VCaP (cell line): Measurements from ENCODE around the gene FARP2.

Experiments
- H3K27ac ChIP-seq: fragments of 450-650 bp; 2 replicates; pipeline ENCODE4 v1.5.1; 2017
- TF ChIP-seq, protein P1 (sequence below): fragments of 450-650 bp; conservative IDR thresholded peaks from 2 replicates; pipeline ENCODE4 v1.5.1; 2017; ENCODE audit warnings: mild to moderate bottlenecking, moderate library complexity

The FARP2 gene

DNA sequence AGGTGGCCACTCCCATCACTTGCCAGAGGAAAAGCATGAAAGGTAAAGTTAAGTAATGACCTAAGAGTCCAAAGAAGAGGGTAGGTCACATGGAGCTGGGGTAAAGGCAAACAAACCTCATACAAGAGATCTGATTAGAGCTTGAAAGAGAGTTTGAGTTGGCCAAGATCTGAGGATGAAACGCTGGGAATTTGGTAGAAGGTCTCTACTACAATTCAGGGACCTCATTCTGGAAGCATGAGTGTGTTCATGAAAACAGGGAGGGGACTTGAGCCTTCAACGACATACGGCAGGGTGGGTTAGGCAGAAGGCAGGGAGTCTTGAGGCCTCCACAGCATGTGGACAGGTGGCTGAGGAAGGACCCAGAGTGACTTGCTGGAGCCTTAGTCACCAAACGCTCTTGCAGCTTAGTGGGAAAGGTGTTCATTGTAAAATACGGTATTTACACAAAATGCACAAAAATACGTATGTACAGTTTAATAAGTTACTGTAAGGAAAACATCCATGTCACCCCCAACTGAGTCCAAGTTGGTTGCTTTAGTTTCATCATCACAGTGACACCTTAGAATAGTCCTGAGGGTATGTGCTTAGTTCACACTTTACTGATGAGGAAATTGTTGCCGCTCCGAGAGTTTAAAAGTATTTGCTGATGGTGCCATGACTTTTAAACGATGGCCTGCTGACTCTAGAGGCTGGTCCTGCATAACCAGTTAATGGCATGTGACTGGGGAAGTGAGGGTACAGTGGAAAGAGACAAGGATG lies 5.0 kb upstream of the FARP2 start:
- peak overlapping the region; percentile 85 for H3K27ac ChIP-seq
- TF ChIP-seq, protein P1, sequence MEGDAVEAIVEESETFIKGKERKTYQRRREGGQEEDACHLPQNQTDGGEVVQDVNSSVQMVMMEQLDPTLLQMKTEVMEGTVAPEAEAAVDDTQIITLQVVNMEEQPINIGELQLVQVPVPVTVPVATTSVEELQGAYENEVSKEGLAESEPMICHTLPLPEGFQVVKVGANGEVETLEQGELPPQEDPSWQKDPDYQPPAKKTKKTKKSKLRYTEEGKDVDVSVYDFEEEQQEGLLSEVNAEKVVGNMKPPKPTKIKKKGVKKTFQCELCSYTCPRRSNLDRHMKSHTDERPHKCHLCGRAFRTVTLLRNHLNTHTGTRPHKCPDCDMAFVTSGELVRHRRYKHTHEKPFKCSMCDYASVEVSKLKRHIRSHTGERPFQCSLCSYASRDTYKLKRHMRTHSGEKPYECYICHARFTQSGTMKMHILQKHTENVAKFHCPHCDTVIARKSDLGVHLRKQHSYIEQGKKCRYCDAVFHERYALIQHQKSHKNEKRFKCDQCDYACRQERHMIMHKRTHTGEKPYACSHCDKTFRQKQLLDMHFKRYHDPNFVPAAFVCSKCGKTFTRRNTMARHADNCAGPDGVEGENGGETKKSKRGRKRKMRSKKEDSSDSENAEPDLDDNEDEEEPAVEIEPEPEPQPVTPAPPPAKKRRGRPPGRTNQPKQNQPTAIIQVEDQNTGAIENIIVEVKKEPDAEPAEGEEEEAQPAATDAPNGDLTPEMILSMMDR: no peak

DNA sequence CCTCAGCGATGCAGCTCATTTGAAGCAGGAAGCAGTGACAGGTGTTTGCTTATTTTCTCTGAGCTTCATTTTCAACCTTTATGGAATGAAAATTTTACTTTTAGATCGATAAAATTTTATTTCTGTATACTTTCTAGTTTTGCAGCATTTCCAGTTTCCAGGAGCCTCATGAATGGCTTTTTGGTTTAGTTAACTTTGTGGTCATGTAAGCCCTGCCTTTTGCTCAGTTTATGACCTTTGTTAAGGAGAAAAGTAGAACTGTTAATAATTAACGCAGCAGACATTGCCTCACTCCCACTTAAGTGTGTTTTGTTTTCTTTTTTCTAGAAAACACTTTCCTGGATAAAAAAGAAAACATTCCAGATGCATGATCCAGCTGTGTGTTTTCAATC lies 4.4 kb upstream of the FARP2 start:
- TF ChIP-seq, protein P1: no peak
- H3K27ac ChIP-seq: peak overlapping the region; percentile 85

DNA sequence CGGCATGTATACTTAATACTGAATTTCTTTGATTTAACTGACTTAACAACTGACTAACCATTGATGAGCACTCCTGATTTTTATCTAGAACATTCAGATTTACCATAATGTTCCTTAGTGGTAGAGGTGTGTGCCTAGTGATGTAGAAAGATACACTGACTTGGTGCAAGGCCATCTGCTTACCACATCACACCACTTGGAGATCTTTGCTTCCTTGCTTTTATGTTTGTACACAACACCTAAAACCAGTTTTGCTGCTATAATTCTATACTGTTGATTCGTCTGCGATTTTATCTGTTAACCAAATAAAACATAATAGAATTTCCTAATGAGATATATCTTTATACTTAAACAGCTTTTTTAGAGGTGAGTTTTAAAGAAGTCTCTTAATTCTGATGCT lies 3.9 kb upstream of the FARP2 start:
- TF ChIP-seq, protein P1: no peak

DNA sequence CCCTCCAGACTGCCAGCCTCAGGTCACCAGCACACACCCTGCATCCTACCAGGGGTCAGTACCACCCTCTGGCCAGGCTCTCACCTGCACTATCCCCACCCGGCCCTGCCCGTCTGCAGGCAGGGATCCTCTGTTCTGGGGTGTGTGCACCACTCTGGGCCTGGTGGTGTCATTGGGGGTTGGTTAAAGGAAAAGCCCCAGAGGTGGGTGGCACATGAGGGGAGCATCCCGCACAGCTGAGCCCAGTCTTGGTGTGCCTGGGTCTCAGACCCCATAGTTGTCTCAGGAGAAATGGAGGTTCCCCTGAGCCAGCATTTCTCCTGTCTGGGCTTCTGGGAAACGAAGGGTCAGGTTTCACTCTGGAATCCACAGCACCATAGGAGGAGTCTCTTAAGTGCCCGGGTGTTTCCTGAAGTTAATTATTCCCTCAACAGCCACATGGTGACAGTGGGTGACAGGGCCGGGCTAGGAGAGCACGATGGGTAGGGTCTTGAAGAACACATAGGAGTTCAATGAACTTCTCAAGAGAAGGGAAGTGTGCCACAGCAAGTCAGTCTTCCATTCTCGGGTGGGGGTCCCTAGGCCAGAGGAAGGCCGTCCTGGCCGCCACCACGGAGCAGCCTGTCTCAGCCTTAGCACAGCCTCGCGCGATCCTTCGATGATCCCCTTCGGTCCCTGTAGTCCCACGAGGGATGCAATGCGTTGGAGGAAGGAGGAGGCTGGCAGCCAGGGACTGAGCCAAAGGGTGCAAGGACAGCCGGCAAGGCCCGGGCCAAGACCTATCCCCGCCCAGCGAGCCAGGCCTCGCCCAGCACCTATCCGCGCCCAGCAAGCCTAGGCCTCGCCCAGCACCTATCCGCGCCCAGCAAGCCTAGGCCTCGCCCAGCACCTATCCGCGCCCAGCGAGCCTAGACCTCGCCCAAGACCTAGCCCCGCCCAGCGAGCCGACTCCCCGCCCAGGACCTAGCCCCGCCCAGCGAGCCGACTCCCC lies 1.1 kb upstream of the FARP2 start:
- TF ChIP-seq, protein P1: no peak
- H3K27ac ChIP-seq: peak overlapping the region; percentile 85

More for the DNA sequence above, 3.9 kb upstream of the FARP2 start:
- peak overlapping the region; percentile 85 for H3K27ac ChIP-seq

DNA sequence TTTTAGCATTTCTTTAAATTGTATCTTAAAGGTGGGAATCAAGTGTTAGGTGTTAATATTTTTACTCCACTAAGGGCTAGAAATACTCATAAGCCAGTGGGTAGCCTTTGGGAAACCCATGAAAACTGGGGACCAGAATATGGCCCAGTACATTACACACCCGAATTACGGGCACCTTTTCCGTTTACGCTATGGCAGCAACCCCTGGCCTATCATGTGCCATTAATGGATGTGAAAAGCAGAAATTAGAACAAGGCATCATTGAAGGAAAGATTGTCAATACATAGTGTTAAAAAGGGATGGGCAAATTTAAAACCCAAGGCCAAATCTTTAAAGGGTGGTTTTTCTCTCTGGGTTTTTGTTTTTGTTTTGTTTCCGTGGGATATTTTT lies 781 bp downstream of the FARP2 start:
- TF ChIP-seq, protein P1: no peak
- H3K27ac ChIP-seq: peak overlapping the region; percentile 81

DNA sequence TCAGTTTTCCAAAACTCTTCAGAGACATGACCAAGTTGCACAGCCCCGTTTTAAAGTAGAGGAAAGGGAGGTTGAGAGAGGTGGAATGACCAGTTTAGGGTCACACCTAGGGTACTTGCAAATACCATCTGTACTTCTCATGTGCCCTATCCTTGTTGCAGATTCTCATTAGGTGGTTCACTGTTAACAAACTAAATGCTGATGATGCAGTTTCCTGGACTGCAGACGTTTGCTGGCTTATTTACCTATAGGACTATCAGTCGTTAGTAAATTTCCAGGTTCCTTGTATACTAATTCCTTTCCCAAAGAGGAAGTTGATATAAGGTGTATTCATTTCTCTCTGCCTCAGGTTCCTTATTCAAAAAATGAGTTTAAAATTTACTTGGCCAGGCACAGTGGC lies 1.4 kb downstream of the FARP2 start:
- TF ChIP-seq, protein P1: no peak
- peak overlapping the region; percentile 81 for H3K27ac ChIP-seq

DNA sequence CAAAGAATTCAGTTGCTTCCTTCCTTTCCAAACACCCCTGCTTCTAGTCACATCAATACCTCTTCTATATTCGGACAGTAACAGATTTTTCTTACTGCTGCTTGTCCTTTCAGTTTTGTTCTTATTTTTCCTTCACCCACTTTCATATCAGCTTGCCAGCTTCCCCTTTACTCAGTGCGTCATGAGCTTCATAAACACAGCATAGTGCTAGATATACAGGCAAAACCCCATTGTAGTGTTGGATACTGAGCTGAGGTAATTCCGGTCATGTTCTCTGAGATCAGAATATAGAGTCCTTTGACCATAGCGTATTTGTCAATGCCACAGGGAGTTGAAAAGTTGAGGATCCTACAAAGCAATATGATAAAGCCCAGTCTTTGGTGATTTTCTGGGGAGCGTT lies 2.4 kb downstream of the FARP2 start:
- peak overlapping the region; percentile 81 for H3K27ac ChIP-seq
- TF ChIP-seq, protein P1: no peak
